ENCODE measurements around the gene CNTN6. TPM values are rescaled to one million over a fixed set of nuclear protein-coding genes. Genes with fewer than 3 reads are reported as not detected.

CNTN6 gene
- total RNA-seq, 1 donor from 2014 or later, result 0.98 TPM

- Histone ChIP-seq H3K36me3 (no peaks in the 10 kb centered on the region), H3K27ac (no peak overlapping the region), H3K4me1 (no peaks in the 10 kb centered on the region), H3K9me3 (no peaks in the 10 kb centered on the region), H3K27me3 (no peaks in the 10 kb centered on the region), H3K4me3 (no peak overlapping the region)
- no peak for DNase-seq (ENCODE audit: extremely low spot score in 2 of 2)
- TF ChIP-seq, protein P1, sequence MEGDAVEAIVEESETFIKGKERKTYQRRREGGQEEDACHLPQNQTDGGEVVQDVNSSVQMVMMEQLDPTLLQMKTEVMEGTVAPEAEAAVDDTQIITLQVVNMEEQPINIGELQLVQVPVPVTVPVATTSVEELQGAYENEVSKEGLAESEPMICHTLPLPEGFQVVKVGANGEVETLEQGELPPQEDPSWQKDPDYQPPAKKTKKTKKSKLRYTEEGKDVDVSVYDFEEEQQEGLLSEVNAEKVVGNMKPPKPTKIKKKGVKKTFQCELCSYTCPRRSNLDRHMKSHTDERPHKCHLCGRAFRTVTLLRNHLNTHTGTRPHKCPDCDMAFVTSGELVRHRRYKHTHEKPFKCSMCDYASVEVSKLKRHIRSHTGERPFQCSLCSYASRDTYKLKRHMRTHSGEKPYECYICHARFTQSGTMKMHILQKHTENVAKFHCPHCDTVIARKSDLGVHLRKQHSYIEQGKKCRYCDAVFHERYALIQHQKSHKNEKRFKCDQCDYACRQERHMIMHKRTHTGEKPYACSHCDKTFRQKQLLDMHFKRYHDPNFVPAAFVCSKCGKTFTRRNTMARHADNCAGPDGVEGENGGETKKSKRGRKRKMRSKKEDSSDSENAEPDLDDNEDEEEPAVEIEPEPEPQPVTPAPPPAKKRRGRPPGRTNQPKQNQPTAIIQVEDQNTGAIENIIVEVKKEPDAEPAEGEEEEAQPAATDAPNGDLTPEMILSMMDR (IDR thresholded peaks at IDR 0.05), result no peak
- TF ChIP-seq POLR2AphosphoS5 (IDR thresholded peaks at IDR 0.05; ENCODE audit: insufficient read depth in 1 of 2, low read depth in 1 of 2), result no peak
- TF ChIP-seq POLR2A (IDR thresholded peaks at IDR 0.05), result no peak
- intact Hi-C loops (cut with DNase I), result no loop called here
Measured at GRCh38 chr3:1147326-1147725, 54.5 kb downstream of the CNTN6 start.

DNA sequence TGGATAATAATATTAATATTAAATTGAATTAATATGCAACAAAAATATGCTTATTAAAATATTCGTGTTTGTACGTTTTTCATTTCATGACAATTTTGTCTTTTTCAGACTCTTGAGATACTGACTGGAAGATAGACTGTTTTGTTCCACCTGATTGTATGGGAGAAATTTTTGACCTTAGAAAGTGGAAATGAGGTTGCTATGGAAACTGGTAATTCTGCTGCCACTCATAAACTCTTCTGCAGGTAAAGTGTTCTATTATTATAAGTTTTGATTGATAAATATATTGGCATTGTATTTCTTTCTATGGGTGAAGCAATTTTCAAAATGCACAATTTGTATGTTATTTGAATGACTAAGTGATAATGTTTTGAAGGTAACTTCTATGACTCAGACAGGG lies 55.0 kb downstream of the CNTN6 start:
- Histone ChIP-seq H3K9me3 (no peaks in the 10 kb centered on the region), H3K27ac (no peak overlapping the region), H3K4me1 (no peaks in the 10 kb centered on the region), H3K4me3 (no peak overlapping the region), H3K27me3 (no peaks in the 10 kb centered on the region), H3K36me3 (no peaks in the 10 kb centered on the region)
- intact Hi-C loops (cut with DNase I), result no loop called here
- DNase-seq (ENCODE audit: extremely low spot score in 2 of 2), result no peak
- TF ChIP-seq POLR2A (IDR thresholded peaks at IDR 0.05) (no peak), POLR2AphosphoS5 (IDR thresholded peaks at IDR 0.05; ENCODE audit: insufficient read depth in 1 of 2, low read depth in 1 of 2) (no peak)
- TF ChIP-seq, protein P1 (IDR thresholded peaks at IDR 0.05), result no peak

DNA sequence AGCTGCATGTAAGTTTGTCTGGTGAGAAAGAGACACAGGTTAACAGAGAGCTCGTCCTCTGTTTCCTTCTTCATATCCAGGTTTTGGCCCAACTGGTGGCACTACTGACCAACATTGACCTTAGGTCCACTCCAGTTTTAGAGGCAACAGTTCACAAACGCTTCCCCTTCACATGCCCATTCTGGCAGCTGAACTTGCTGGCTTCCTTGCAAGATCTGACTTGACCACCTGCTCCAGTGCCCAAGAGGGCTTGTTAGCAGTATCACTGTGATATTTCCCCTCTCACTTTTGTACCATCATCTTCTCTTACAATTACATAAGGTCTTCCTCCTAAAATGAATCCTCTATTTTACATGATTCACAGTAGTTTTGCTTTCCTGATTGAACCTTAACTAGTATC lies 71.3 kb downstream of the CNTN6 start:
- no peaks in the 10 kb centered on the region for H3K36me3 ChIP-seq
- intact Hi-C loops (cut with DNase I), result no loop called here
- H3K27me3 ChIP-seq, result no peaks in the 10 kb centered on the region
- TF ChIP-seq POLR2A (IDR thresholded peaks at IDR 0.05) (no peak), POLR2AphosphoS5 (IDR thresholded peaks at IDR 0.05; ENCODE audit: insufficient read depth in 1 of 2, low read depth in 1 of 2) (no peak)
- TF ChIP-seq, protein P1 (IDR thresholded peaks at IDR 0.05), result no peak
- no peak overlapping the region for H3K27ac ChIP-seq
- DNase-seq (ENCODE audit: extremely low spot score in 2 of 2), result no peak
- H3K4me3 ChIP-seq, result no peak overlapping the region
- no peaks in the 10 kb centered on the region for H3K4me1 ChIP-seq
- no peaks in the 10 kb centered on the region for H3K9me3 ChIP-seq

DNA sequence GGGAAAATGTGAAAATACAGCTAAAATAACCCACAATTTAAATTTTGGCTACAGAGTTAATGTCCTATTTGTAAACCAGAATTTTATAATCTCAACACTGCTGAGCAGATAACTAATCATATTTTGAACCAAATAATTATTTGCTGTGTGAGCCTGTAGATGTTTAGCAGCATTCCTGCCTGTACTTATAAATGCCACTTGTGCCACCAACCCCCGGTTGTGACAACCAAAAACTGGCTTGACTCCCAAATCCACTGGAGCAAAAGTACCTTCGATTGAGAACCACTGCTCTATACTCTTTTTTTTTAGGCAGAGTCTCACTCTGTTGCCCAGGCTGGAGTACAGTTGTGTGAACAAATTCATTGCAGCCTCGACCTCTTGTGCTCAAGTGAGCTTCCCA lies 78.5 kb downstream of the CNTN6 start:
- intact Hi-C loops (cut with DNase I), result no loop called here

DNA sequence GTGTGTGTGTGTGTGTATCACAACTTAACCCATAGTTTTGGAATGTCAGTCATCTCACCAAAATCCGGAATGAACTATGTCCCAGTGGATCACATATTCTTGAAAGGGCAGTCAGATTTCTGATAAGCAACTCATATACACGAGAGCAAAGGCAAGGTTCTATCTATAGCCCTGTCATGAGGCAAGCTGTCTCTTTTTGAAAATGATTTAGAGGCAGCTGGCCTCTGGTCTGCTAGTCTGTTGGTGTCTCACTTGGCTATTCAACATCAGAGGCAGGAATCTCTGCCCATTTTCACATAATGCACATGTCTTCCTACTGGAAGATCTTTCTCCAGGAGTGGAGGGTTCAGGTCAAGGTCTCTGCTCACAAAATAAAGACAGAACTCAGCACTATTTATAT lies 79.8 kb downstream of the CNTN6 start:
- DNase-seq (ENCODE audit: extremely low spot score in 2 of 2), result no peak
- H3K9me3 ChIP-seq, result no peaks in the 10 kb centered on the region
- H3K36me3 ChIP-seq, result no peaks in the 10 kb centered on the region
- intact Hi-C loops (cut with DNase I), result no loop called here
- H3K4me3 ChIP-seq, result no peak overlapping the region
- TF ChIP-seq, protein P1 (IDR thresholded peaks at IDR 0.05), result no peak
- TF ChIP-seq POLR2AphosphoS5 (IDR thresholded peaks at IDR 0.05; ENCODE audit: insufficient read depth in 1 of 2, low read depth in 1 of 2) (no peak), POLR2A (IDR thresholded peaks at IDR 0.05) (no peak)
- no peaks in the 10 kb centered on the region for H3K4me1 ChIP-seq
- no peak overlapping the region for H3K27ac ChIP-seq
- H3K27me3 ChIP-seq, result no peaks in the 10 kb centered on the region

More for the DNA sequence above, 78.5 kb downstream of the CNTN6 start:
- Histone ChIP-seq H3K36me3 (no peaks in the 10 kb centered on the region), H3K4me3 (no peak overlapping the region), H3K4me1 (no peaks in the 10 kb centered on the region), H3K9me3 (no peaks in the 10 kb centered on the region), H3K27ac (no peak overlapping the region), H3K27me3 (no peaks in the 10 kb centered on the region)
- TF ChIP-seq POLR2A (IDR thresholded peaks at IDR 0.05), result no peak
- TF ChIP-seq, protein P1 (IDR thresholded peaks at IDR 0.05), result no peak
- no peak for TF ChIP-seq POLR2AphosphoS5 (IDR thresholded peaks at IDR 0.05; ENCODE audit: insufficient read depth in 1 of 2, low read depth in 1 of 2)
- DNase-seq (ENCODE audit: extremely low spot score in 2 of 2), result no peak

Measured in vagina (tissue), 2 donors.